ENCODE measurements around the gene QSOX2.

DNA sequence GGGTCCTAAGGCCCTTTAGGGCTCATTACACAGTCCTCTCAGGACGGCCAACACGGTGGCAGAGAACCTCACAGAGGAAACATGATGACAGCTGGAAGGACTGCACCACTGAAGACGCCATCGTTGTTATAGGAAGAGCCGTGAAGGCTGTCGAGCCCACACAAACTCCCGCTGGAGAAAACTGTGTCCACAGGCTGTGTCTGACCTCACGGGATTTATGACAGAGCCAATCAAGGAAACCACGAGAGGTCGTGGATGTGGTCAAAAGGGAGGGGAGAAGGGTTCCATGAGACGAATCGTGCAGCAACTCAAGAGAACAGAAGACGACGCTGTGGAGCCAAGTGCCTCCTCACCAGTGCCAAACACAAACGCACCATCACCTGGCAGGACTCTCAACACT is 12.2 kb downstream of the QSOX2 start:
- no peak for TF ChIP-seq POLR2A (IDR thresholded peaks at IDR 0.05; ENCODE audit: low read length)
- no peak for TF ChIP-seq GATA1 (IDR thresholded peaks at IDR 0.05; ENCODE audit: low read depth, low read length)
